Kidney (tissue), 14 donors: ENCODE measurements around the gene SNED1. TPM values are rescaled to one million over a fixed set of nuclear protein-coding genes. Genes with fewer than 3 reads are reported as not detected.

Source experiments
- DNase-seq, 5 donors: peaks; one replicate each; pipeline ENCODE4 v3.0.0-alpha.2; 2013 to 2020
- FAIRE-seq: peaks from 2 replicates; lab custom pipeline; 2012; peaks lifted over from hg19 to GRCh38; lab: Jason Lieb, UNC
- H3K27ac ChIP-seq, 2 donors: one replicate each; pipeline ENCODE4 v1.7.0; 2013; ENCODE audit warnings: low read depth in 2 of 2, low read length in 2 of 2, inconsistent platforms in 1 of 2
- H3K27me3 ChIP-seq: one replicate; pipeline ENCODE4 v1.7.1; 2013; ENCODE audit warnings: low read length, inconsistent platforms; ENCODE audit not compliant: control insufficient read depth, insufficient read depth
- H3K36me3 ChIP-seq, 3 donors: one replicate each; pipeline versions ENCODE4 v1.7.0 to v1.7.1; 2013; ENCODE audit warnings: low read length in 3 of 3, control low read depth in 1 of 3, inconsistent platforms in 1 of 3; ENCODE audit not compliant: insufficient read depth in 3 of 3, control insufficient read depth in 2 of 3
- H3K4me1 ChIP-seq, 3 donors: one replicate each; pipeline versions ENCODE4 v1.7.0 to v1.7.1; 2013; ENCODE audit warnings: low read length in 3 of 3, inconsistent platforms in 1 of 3, low read depth in 1 of 3; ENCODE audit not compliant: control insufficient read depth in 2 of 3, insufficient read depth in 2 of 3
- H3K4me3 ChIP-seq, 3 donors: one replicate each; pipeline versions ENCODE4 v1.7.0 to v1.8.1; 2013; ENCODE audit warnings: low read length in 3 of 3, control low read depth in 1 of 3, inconsistent platforms in 1 of 3
- H3K9ac ChIP-seq, 3 donors: one replicate each; pipeline versions ENCODE4 v1.7.0 to v1.7.1; 2013; ENCODE audit warnings: low read length in 3 of 3, control low read depth in 1 of 3, inconsistent platforms in 1 of 3
- H3K9me3 ChIP-seq, 3 donors: one replicate each; pipeline versions ENCODE4 v1.7.0 to v1.7.1; 2013; ENCODE audit warnings: low read length in 3 of 3, control low read depth in 1 of 3, inconsistent platforms in 1 of 3; ENCODE audit not compliant: control insufficient read depth in 2 of 3, insufficient read depth in 1 of 3
- intact Hi-C: fragments of 100-400 bp; cut with DNase I; formaldehyde crosslinking; loops from one replicate; pipeline ENCODE4 v1.11.1; 2022
- polyA plus RNA-seq: library from polyadenylated mRNA; stranded (reverse); fragments of 350-450 nt; fragmentation: Illumina TruSeq; extraction: RNeasy Lipid Tissue Mini Kit (QIAGEN cat#74804); gene quantifications from one replicate; pipeline ENCODE4 v1.2.3, GENCODE V29; 2014; ENCODE audit warnings: low read depth, low replicate concordance; ENCODE audit not compliant: insufficient read depth
- total RNA-seq: library from RNA; stranded (reverse); fragmentation: NEBNext Ultra II Directional; extraction: Animal tissue kit (Norgen Biotek cat#: 25700); gene quantifications from one replicate; pipeline ENCODE4 v1.2.1, GENCODE V29; 2021
- TF ChIP-seq, protein P1 (sequence below): IDR thresholded peaks from 3 replicates; pipeline ENCODE4 v1.5.1; 2012; ENCODE audit warnings: mild to moderate bottlenecking, moderate library complexity, borderline replicate concordance; ENCODE audit not compliant: insufficient read depth; ENCODE audit errors: extremely low read depth
- donor health status: control.
- donor health status: control.
- donor health status: control.
- donor health status: control.
- donor health status: control.
- donor health status: DM: yes; HTN: yes; CAD: no.
- donor health status: Normal renal cell carcinoma (clear cell type).

Gene SNED1
- total and polyA plus RNA-seq, 2 donors from 2014 or later = 3.0 to 42.1 TPM

DNA sequence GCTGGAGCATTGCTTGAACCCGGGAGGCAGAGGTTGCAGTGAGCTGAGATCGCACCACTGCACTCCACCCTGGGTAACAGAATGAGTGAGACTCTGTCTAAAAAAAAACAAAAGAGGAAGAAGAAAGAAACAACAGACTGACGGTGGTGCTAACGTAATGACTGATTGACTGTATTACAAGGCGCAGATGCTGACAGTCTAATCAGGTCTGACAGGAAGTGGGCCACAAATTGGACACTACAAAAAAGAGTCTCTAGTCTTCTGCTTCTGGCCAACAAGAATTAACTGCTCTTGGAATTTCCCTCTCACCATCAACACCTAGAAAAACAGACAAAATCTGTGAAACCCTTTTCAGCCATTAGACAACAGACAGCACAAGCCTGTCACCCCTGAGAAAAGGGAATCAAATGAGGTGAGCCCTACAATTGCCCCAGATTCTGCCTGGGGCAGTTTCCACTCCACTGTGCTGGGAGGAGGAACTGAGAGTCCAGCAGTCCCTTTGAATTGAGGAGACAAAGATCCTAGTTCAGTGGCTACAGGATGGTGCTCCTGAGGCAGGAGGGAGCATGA, 43.3 kb downstream of the SNED1 start:
- no peak overlapping the region for H3K9ac ChIP-seq
- FAIRE-seq (no peak), DNase-seq (no peak)
- H3K27me3 ChIP-seq = no peaks in the 10 kb centered on the region
- H3K4me3 ChIP-seq = no peak overlapping the region
- TF ChIP-seq, protein P1, sequence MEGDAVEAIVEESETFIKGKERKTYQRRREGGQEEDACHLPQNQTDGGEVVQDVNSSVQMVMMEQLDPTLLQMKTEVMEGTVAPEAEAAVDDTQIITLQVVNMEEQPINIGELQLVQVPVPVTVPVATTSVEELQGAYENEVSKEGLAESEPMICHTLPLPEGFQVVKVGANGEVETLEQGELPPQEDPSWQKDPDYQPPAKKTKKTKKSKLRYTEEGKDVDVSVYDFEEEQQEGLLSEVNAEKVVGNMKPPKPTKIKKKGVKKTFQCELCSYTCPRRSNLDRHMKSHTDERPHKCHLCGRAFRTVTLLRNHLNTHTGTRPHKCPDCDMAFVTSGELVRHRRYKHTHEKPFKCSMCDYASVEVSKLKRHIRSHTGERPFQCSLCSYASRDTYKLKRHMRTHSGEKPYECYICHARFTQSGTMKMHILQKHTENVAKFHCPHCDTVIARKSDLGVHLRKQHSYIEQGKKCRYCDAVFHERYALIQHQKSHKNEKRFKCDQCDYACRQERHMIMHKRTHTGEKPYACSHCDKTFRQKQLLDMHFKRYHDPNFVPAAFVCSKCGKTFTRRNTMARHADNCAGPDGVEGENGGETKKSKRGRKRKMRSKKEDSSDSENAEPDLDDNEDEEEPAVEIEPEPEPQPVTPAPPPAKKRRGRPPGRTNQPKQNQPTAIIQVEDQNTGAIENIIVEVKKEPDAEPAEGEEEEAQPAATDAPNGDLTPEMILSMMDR = no peak
- no peaks in the 10 kb centered on the region for H3K36me3 ChIP-seq
- no peak overlapping the region for H3K27ac ChIP-seq
- H3K9me3 ChIP-seq = no peaks in the 10 kb centered on the region
- intact Hi-C loops = no loop called here
- H3K4me1 ChIP-seq = peaks cover 0 to 3% (median 3%) of the 10 kb centered on the region in 3 donors

DNA sequence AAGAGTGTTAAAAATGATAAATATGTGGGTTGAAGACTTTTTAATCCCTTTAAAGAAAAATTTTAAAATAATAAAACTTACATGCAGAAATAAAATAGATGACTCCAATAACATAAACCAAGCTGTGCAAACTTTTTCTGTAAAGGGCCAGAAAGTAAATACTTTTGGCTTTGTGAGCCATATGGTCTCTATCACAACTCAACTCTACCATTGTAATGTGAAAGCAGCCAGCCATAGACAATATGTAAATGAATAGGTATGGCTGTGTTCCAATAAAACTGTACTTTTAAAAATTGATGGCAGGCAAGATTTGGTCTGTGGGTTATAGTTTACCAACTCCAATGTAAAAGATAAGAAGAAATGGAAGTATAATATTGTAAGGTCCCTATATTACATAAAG, 45.2 kb downstream of the SNED1 start:
- H3K27ac ChIP-seq = no peak overlapping the region
- no peak overlapping the region for H3K9ac ChIP-seq
- TF ChIP-seq, protein P1 = no peak
- H3K9me3 ChIP-seq = no peaks in the 10 kb centered on the region
- no peaks in the 10 kb centered on the region for H3K36me3 ChIP-seq
- no peaks in the 10 kb centered on the region for H3K4me1 ChIP-seq
- DNase-seq = no peak
- no peak overlapping the region for H3K4me3 ChIP-seq
- H3K27me3 ChIP-seq = no peaks in the 10 kb centered on the region
- FAIRE-seq = no peak
- intact Hi-C loops = no loop called here

DNA sequence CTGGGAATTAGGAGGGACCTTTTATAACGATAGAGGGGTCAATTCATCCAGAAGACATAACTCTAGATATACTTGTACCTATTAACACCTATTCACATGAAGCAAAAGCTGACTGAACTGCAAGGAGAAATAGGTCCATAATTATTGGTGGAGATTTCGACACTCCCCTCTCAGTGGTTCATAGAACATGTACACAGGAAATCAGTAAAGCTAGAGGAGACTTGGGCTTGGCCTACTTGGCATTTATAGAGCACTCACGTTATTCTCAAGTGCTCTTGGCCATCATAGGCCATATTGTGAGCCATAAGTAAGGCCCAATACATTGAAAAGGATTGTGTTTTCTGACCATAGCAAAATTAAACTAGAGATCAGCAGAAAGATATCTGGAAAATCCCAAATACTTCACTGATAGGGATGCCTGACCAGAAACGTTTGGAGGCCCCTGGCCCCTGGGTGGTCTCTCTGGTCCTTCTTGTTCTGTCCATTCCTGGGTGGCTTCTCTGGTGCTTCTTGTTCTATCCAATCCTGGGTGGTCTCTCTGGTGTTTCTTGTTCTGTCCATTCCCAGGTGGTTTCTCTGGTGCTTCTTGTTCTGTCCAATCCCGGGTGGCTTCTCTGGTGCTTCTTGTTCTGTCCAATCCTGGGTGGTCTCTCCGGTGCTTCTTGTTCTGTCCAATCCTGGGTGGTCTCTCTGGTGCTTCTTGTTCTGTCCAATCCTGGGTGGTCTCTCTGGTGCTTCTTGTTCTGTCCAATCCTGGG, 49.0 kb downstream of the SNED1 start:
- intact Hi-C loops = no loop called here
- DNase-seq = no peak
- peaks cover 0 to 4% (median 0%) of the 10 kb centered on the region in 3 donors for H3K36me3 ChIP-seq
- H3K9ac ChIP-seq = no peak overlapping the region
- no peaks in the 10 kb centered on the region for H3K9me3 ChIP-seq
- H3K27me3 ChIP-seq = no peaks in the 10 kb centered on the region
- TF ChIP-seq, protein P1 = no peak
- no peaks in the 10 kb centered on the region for H3K4me1 ChIP-seq
- no peak overlapping the region for H3K27ac ChIP-seq
- no peak overlapping the region for H3K4me3 ChIP-seq
- no peak for FAIRE-seq
